GM12878 (cell line): Measurements from ENCODE around the gene POLD4.

ENCODE experiments used
- NFYA ChIP-seq: IDR thresholded peaks from 2 replicates; pipeline ENCODE4 v1.6.1; 2011; ENCODE audit warnings: low read depth, mild to moderate bottlenecking, low read length, improper control_type of control experiment, borderline replicate concordance
- POLR2A ChIP-seq: IDR thresholded peaks from 2 replicates; pipeline ENCODE4 v1.6.1; 2011; ENCODE audit warnings: low read depth, mild to moderate bottlenecking, low read length

GRCh38 chr11:67381244-67381972 is 28.1 kb upstream of the POLD4 start:
- no peak for TF ChIP-seq POLR2A
- no peak for TF ChIP-seq NFYA
